Stimulated activated naive CD8-positive, alpha-beta T cell treated with anti-CD3 and anti-CD28 coated beads, Interleukin-15, amount 100 ng/mL, for 72 hours (primary cell): ENCODE data around the gene NEK11.

Experiments
- ATAC-seq: fragments of 150-1000 bp; cut with Tn5 transposase; 2 replicates; pipeline ENCODE4 v1.10.0; 2021; ENCODE audit warnings: mild to moderate bottlenecking, moderate library complexity
- DNase-seq, 2 donors: peaks; one replicate each; pipeline ENCODE4 v3.0.0; 2021 to 2022
- H3K27ac Mint-ChIP-seq, 2 donors: one replicate each; pipeline ENCODE4 v1.8.0; 2022; ENCODE audit warnings: mild to moderate bottlenecking in 2 of 2, mixed read lengths in 2 of 2, moderate library complexity in 2 of 2
- H3K27me3 Mint-ChIP-seq: one replicate; pipeline ENCODE4 v1.8.0; 2022; ENCODE audit warnings: mixed read lengths
- H3K4me1 Mint-ChIP-seq: one replicate; pipeline ENCODE4 v1.8.0; 2022; ENCODE audit warnings: mild to moderate bottlenecking, mixed read lengths
- H3K4me3 Mint-ChIP-seq, 2 donors: one replicate each; pipeline ENCODE4 v1.8.0; 2022; ENCODE audit warnings: mild to moderate bottlenecking in 2 of 2, mixed read lengths in 2 of 2, moderate library complexity in 1 of 2
- H3K9me3 Mint-ChIP-seq, 2 donors: one replicate each; pipeline ENCODE4 v1.8.0; 2022; ENCODE audit warnings: mixed read lengths in 2 of 2

The NEK11 gene

GRCh38 chr3:131147534-131147933, 120.9 kb downstream of the NEK11 start:
- Mint-ChIP-seq H3K27me3 (no peaks in the 10 kb centered on the region), H3K9me3 (no peaks in the 10 kb centered on the region), H3K4me1 (no peaks in the 10 kb centered on the region), H3K27ac (no peak overlapping the region), H3K4me3 (no peak overlapping the region)
- ATAC-seq (no peak), DNase-seq (no peak)

- Mint-ChIP-seq H3K9me3 (no peaks in the 10 kb centered on the region), H3K4me3 (no peak overlapping the region), H3K4me1 (no peaks in the 10 kb centered on the region), H3K27ac (no peak overlapping the region), H3K27me3 (no peaks in the 10 kb centered on the region)
- ATAC-seq: peak; percentile 33
- DNase-seq: no peak
These were observed 131.8 kb downstream of the NEK11 start for GRCh38 chr3:131158434-131158833.

GRCh38 chr3:131162516-131162915, 135.8 kb downstream of the NEK11 start:
- Mint-ChIP-seq H3K9me3 (no peaks in the 10 kb centered on the region), H3K27me3 (no peaks in the 10 kb centered on the region)

GRCh38 chr3:131167867-131168266, 141.2 kb downstream of the NEK11 start:
- H3K4me3 Mint-ChIP-seq: no peak overlapping the region
- no peaks in the 10 kb centered on the region for H3K4me1 Mint-ChIP-seq
- no peak overlapping the region for H3K27ac Mint-ChIP-seq
- DNase-seq (no peak), ATAC-seq (no peak)
- no peaks in the 10 kb centered on the region for H3K27me3 Mint-ChIP-seq
- no peaks in the 10 kb centered on the region for H3K9me3 Mint-ChIP-seq

More at GRCh38 chr3:131162516-131162915, 135.8 kb downstream of the NEK11 start:
- no peaks in the 10 kb centered on the region for H3K4me1 Mint-ChIP-seq
- ATAC-seq (no peak), DNase-seq (no peak)
- H3K27ac Mint-ChIP-seq: no peak overlapping the region
- H3K4me3 Mint-ChIP-seq: no peak overlapping the region

- no peak for DNase-seq
- Mint-ChIP-seq H3K4me3 (no peak overlapping the region), H3K27me3 (no peaks in the 10 kb centered on the region), H3K9me3 (no peaks in the 10 kb centered on the region), H3K4me1 (peaks cover 9% of the 10 kb centered on the region), H3K27ac (no peak overlapping the region)
- no peak for ATAC-seq
These were observed 142.7 kb downstream of the NEK11 start for GRCh38 chr3:131169331-131169730.

- Mint-ChIP-seq H3K27ac (peak overlapping the region in 1 of 2 donors; percentile 21), H3K4me3 (no peak overlapping the region), H3K9me3 (no peaks in the 10 kb centered on the region), H3K4me1 (peaks cover 9% of the 10 kb centered on the region), H3K27me3 (no peaks in the 10 kb centered on the region)
- no peak for DNase-seq
- ATAC-seq: no peak
These were observed 146.0 kb downstream of the NEK11 start for GRCh38 chr3:131172502-131173200.

- Mint-ChIP-seq H3K4me3 (no peak overlapping the region), H3K4me1 (peaks cover 9% of the 10 kb centered on the region), H3K27ac (no peak overlapping the region), H3K9me3 (no peaks in the 10 kb centered on the region), H3K27me3 (no peaks in the 10 kb centered on the region)
- ATAC-seq: peak; percentile 98
- peak; percentile 18 to 25 for DNase-seq
These were observed 148.1 kb downstream of the NEK11 start for GRCh38 chr3:131174752-131175151.

- Mint-ChIP-seq H3K27me3 (no peaks in the 10 kb centered on the region), H3K27ac (no peak overlapping the region), H3K4me1 (no peaks in the 10 kb centered on the region), H3K9me3 (peaks cover 4 to 14% of the 10 kb centered on the region in 2 donors), H3K4me3 (no peak overlapping the region)
- DNase-seq: no peak
- ATAC-seq: no peak
These were observed 152.2 kb downstream of the NEK11 start for GRCh38 chr3:131178710-131179375.

GRCh38 chr3:131192701-131193100, 166.0 kb downstream of the NEK11 start:
- Mint-ChIP-seq H3K4me3 (no peak overlapping the region), H3K27me3 (no peaks in the 10 kb centered on the region)

GRCh38 chr3:131193641-131194238, 167.1 kb downstream of the NEK11 start:
- H3K27me3 Mint-ChIP-seq: no peaks in the 10 kb centered on the region
- no peaks in the 10 kb centered on the region for H3K4me1 Mint-ChIP-seq
- DNase-seq: no peak
- H3K9me3 Mint-ChIP-seq: peaks cover 0 to 5% of the 10 kb centered on the region in 2 donors
- H3K27ac Mint-ChIP-seq: no peak overlapping the region
- ATAC-seq: no peak
- H3K4me3 Mint-ChIP-seq: no peak overlapping the region

More at GRCh38 chr3:131192701-131193100, 166.0 kb downstream of the NEK11 start:
- no peak overlapping the region for H3K27ac Mint-ChIP-seq
- no peaks in the 10 kb centered on the region for H3K4me1 Mint-ChIP-seq
- DNase-seq: no peak
- no peak for ATAC-seq
- peaks cover 0 to 5% of the 10 kb centered on the region in 2 donors for H3K9me3 Mint-ChIP-seq

- H3K27me3 Mint-ChIP-seq: no peaks in the 10 kb centered on the region
- DNase-seq (no peak), ATAC-seq (no peak)
- H3K4me1 Mint-ChIP-seq: no peaks in the 10 kb centered on the region
- no peak overlapping the region for H3K4me3 Mint-ChIP-seq
- peaks cover 5 to 9% of the 10 kb centered on the region in 2 donors for H3K9me3 Mint-ChIP-seq
- no peak overlapping the region for H3K27ac Mint-ChIP-seq
These were observed 168.1 kb downstream of the NEK11 start for GRCh38 chr3:131194816-131195215.

GRCh38 chr3:131200636-131201199, 174.0 kb downstream of the NEK11 start:
- no peak overlapping the region for H3K4me3 Mint-ChIP-seq
- H3K27me3 Mint-ChIP-seq: no peaks in the 10 kb centered on the region
- no peaks in the 10 kb centered on the region for H3K4me1 Mint-ChIP-seq
- DNase-seq (no peak), ATAC-seq (no peak)
- H3K9me3 Mint-ChIP-seq: peaks cover 12 to 14% of the 10 kb centered on the region in 2 donors
- H3K27ac Mint-ChIP-seq: no peak overlapping the region

GRCh38 chr3:131216330-131216729, 189.7 kb downstream of the NEK11 start:
- Mint-ChIP-seq H3K27me3 (peaks cover 6% of the 10 kb centered on the region), H3K27ac (no peak overlapping the region), H3K4me3 (no peak overlapping the region), H3K9me3 (peaks cover 0 to 6% of the 10 kb centered on the region in 2 donors), H3K4me1 (no peaks in the 10 kb centered on the region)
- DNase-seq (no peak), ATAC-seq (no peak)

GRCh38 chr3:131216801-131217200, 190.1 kb downstream of the NEK11 start:
- H3K4me1 Mint-ChIP-seq: no peaks in the 10 kb centered on the region
- ATAC-seq (no peak), DNase-seq (no peak)
- no peak overlapping the region for H3K27ac Mint-ChIP-seq
- H3K27me3 Mint-ChIP-seq: peaks cover 6% of the 10 kb centered on the region
- H3K9me3 Mint-ChIP-seq: peaks cover 0 to 1% of the 10 kb centered on the region in 2 donors
- H3K4me3 Mint-ChIP-seq: no peak overlapping the region

- H3K9me3 Mint-ChIP-seq: no peaks in the 10 kb centered on the region
- H3K4me1 Mint-ChIP-seq: no peaks in the 10 kb centered on the region
- H3K4me3 Mint-ChIP-seq: no peak overlapping the region
- ATAC-seq (no peak), DNase-seq (no peak)
- H3K27ac Mint-ChIP-seq: no peak overlapping the region
- peaks cover 6% of the 10 kb centered on the region for H3K27me3 Mint-ChIP-seq
These were observed 190.6 kb downstream of the NEK11 start for GRCh38 chr3:131217296-131217741.

- no peak for ATAC-seq
- H3K4me1 Mint-ChIP-seq: peaks cover 2% of the 10 kb centered on the region
These were observed 191.5 kb downstream of the NEK11 start for GRCh38 chr3:131218196-131218595.

More at GRCh38 chr3:131218196-131218595, 191.5 kb downstream of the NEK11 start:
- Mint-ChIP-seq H3K9me3 (no peaks in the 10 kb centered on the region), H3K27ac (no peak overlapping the region), H3K4me3 (no peak overlapping the region), H3K27me3 (peaks cover 6% of the 10 kb centered on the region)
- no peak for DNase-seq
